HG02938 (cell line): ENCODE data around the gene ARMC3.
"Not testable (repeated sequence)": the region's sequence is repeated elsewhere in the genome, so short reads cannot be mapped to it uniquely, and the experiment has no call there.

Experiments used
- ATAC-seq: cut with Tn5 transposase; IDR thresholded peaks from one replicate; pipeline ENCODE4 v1.9.1; 2021; ENCODE audit warnings: mild to moderate bottlenecking, moderate library complexity; ENCODE audit not compliant: unreplicated experiment

The ARMC3 gene

GRCh38 chr10:22925088-22925487, 2.8 kb upstream of the ARMC3 start:
- ATAC-seq = no peak

- no peak for ATAC-seq
Observed at GRCh38 chr10:22927166-22927565, 687 bp upstream of the ARMC3 start.

GRCh38 chr10:22929053-22929452, 1.2 kb downstream of the ARMC3 start:
- ATAC-seq = not testable (repeated sequence)

- peak; percentile 46 for ATAC-seq
Observed at GRCh38 chr10:22931948-22932347, 4.1 kb downstream of the ARMC3 start.

- ATAC-seq = no peak
Observed at GRCh38 chr10:22932626-22933370, 4.9 kb downstream of the ARMC3 start.

GRCh38 chr10:22934726-22935125, 6.9 kb downstream of the ARMC3 start:
- ATAC-seq = no peak

GRCh38 chr10:22942437-22942836, 14.6 kb downstream of the ARMC3 start:
- ATAC-seq = no peak

GRCh38 chr10:22945934-22946673, 18.3 kb downstream of the ARMC3 start:
- peak; percentile 82 for ATAC-seq

GRCh38 chr10:22954970-22955369, 27.1 kb downstream of the ARMC3 start:
- ATAC-seq = no peak

- no peak for ATAC-seq
Observed at GRCh38 chr10:22958338-22958737, 30.5 kb downstream of the ARMC3 start.

GRCh38 chr10:22959292-22959691, 31.4 kb downstream of the ARMC3 start:
- no peak for ATAC-seq

- no peak for ATAC-seq
Observed at GRCh38 chr10:22959950-22960349, 32.1 kb downstream of the ARMC3 start.

- ATAC-seq = no peak
Observed at GRCh38 chr10:22962817-22963216, 35.0 kb downstream of the ARMC3 start.

- no peak for ATAC-seq
Observed at GRCh38 chr10:22969704-22970103, 41.9 kb downstream of the ARMC3 start.

GRCh38 chr10:22976534-22976933, 48.7 kb downstream of the ARMC3 start:
- no peak for ATAC-seq

- no peak for ATAC-seq
Observed at GRCh38 chr10:22977751-22978150, 49.9 kb downstream of the ARMC3 start.

- ATAC-seq = no peak
Observed at GRCh38 chr10:22978287-22978686, 50.4 kb downstream of the ARMC3 start.

- no peak for ATAC-seq
Observed at GRCh38 chr10:22978918-22979317, 51.1 kb downstream of the ARMC3 start.

GRCh38 chr10:22980822-22981221, 53.0 kb downstream of the ARMC3 start:
- no peak for ATAC-seq

- ATAC-seq = no peak
Observed at GRCh38 chr10:22984066-22984465, 56.2 kb downstream of the ARMC3 start.

GRCh38 chr10:22986771-22987542, 59.1 kb downstream of the ARMC3 start:
- ATAC-seq = no peak
